Stomach smooth muscle (tissue), 2 donors: Measurements from ENCODE around the gene SERINC2.

Experiments
- H3K27ac ChIP-seq: one replicate; pipeline ENCODE4 v1.7.0; 2013; ENCODE audit warnings: mild to moderate bottlenecking, low read length, inconsistent platforms
- H3K27me3 ChIP-seq, 2 donors: one replicate each; pipeline ENCODE4 v1.7.0; 2013; ENCODE audit warnings: low read length in 2 of 2; ENCODE audit not compliant: insufficient read depth in 2 of 2, control insufficient read depth in 1 of 2
- H3K36me3 ChIP-seq, 2 donors: one replicate each; pipeline ENCODE4 v1.7.0; 2013; ENCODE audit warnings: low read length in 2 of 2; ENCODE audit not compliant: control insufficient read depth in 2 of 2, insufficient read depth in 2 of 2
- H3K4me1 ChIP-seq: one replicate; pipeline ENCODE4 v1.7.0; 2013; ENCODE audit warnings: low read length; ENCODE audit not compliant: control insufficient read depth, insufficient read depth
- H3K4me3 ChIP-seq, 2 donors: one replicate each; pipeline ENCODE4 v1.7.0; 2013; ENCODE audit warnings: low read length in 2 of 2
- H3K9ac ChIP-seq, 2 donors: one replicate each; pipeline ENCODE4 v1.7.0; 2013; ENCODE audit warnings: low read length in 2 of 2, mild to moderate bottlenecking in 1 of 2
- H3K9me3 ChIP-seq, 2 donors: one replicate each; pipeline ENCODE4 v1.7.0; 2013; ENCODE audit warnings: low read length in 2 of 2; ENCODE audit not compliant: control insufficient read depth in 2 of 2
- donor health status: healthy.
- donor health status: Pancreatic carcinoma.

The SERINC2 gene

GRCh38 chr1:31434979-31435378 lies 22.0 kb downstream of the SERINC2 start:
- no peak overlapping the region for H3K4me3 ChIP-seq
- H3K36me3 ChIP-seq, result no peaks in the 10 kb centered on the region
- H3K9ac ChIP-seq, result no peak overlapping the region
- no peaks in the 10 kb centered on the region for H3K9me3 ChIP-seq
- H3K27me3 ChIP-seq, result peaks cover 0 to 2% of the 10 kb centered on the region in 2 donors
- H3K27ac ChIP-seq, result no peak overlapping the region
- no peaks in the 10 kb centered on the region for H3K4me1 ChIP-seq

GRCh38 chr1:31435471-31436409 lies 22.7 kb downstream of the SERINC2 start:
- no peak overlapping the region for H3K27ac ChIP-seq
- H3K36me3 ChIP-seq, result no peaks in the 10 kb centered on the region
- no peaks in the 10 kb centered on the region for H3K4me1 ChIP-seq
- peaks cover 0 to 2% of the 10 kb centered on the region in 2 donors for H3K27me3 ChIP-seq
- H3K9ac ChIP-seq, result no peak overlapping the region
- no peak overlapping the region for H3K4me3 ChIP-seq
- H3K9me3 ChIP-seq, result no peaks in the 10 kb centered on the region

- no peaks in the 10 kb centered on the region for H3K36me3 ChIP-seq
- no peak overlapping the region for H3K4me3 ChIP-seq
- H3K27me3 ChIP-seq, result peaks cover 0 to 2% of the 10 kb centered on the region in 2 donors
- no peaks in the 10 kb centered on the region for H3K9me3 ChIP-seq
- H3K4me1 ChIP-seq, result no peaks in the 10 kb centered on the region
- H3K9ac ChIP-seq, result no peak overlapping the region
- H3K27ac ChIP-seq, result no peak overlapping the region
Measured at GRCh38 chr1:31436596-31437432, 23.8 kb downstream of the SERINC2 start.

- H3K36me3 ChIP-seq, result no peaks in the 10 kb centered on the region
- H3K4me3 ChIP-seq, result no peak overlapping the region
- H3K27ac ChIP-seq, result no peak overlapping the region
- no peak overlapping the region for H3K9ac ChIP-seq
- H3K4me1 ChIP-seq, result no peaks in the 10 kb centered on the region
- H3K9me3 ChIP-seq, result no peaks in the 10 kb centered on the region
- H3K27me3 ChIP-seq, result peaks cover 0 to 2% of the 10 kb centered on the region in 2 donors
Measured at GRCh38 chr1:31437433-31438037, 24.5 kb downstream of the SERINC2 start.

GRCh38 chr1:31439276-31439675 lies 26.3 kb downstream of the SERINC2 start:
- H3K9me3 ChIP-seq, result peaks cover 3 to 7% of the 10 kb centered on the region in 2 donors
- no peak overlapping the region for H3K4me3 ChIP-seq
- no peak overlapping the region for H3K9ac ChIP-seq
- no peak overlapping the region for H3K27ac ChIP-seq
- peaks cover 0 to 2% of the 10 kb centered on the region in 2 donors for H3K27me3 ChIP-seq
- H3K4me1 ChIP-seq, result no peaks in the 10 kb centered on the region
- no peaks in the 10 kb centered on the region for H3K36me3 ChIP-seq

- H3K4me1 ChIP-seq, result no peaks in the 10 kb centered on the region
- no peak overlapping the region for H3K27ac ChIP-seq
- H3K4me3 ChIP-seq, result no peak overlapping the region
- no peak overlapping the region for H3K9ac ChIP-seq
- peaks cover 0 to 2% of the 10 kb centered on the region in 2 donors for H3K27me3 ChIP-seq
- no peaks in the 10 kb centered on the region for H3K36me3 ChIP-seq
- H3K9me3 ChIP-seq, result peaks cover 3 to 9% of the 10 kb centered on the region in 2 donors
Measured at GRCh38 chr1:31441073-31441472, 28.1 kb downstream of the SERINC2 start.

- no peak overlapping the region for H3K9ac ChIP-seq
- peaks cover 3 to 9% of the 10 kb centered on the region in 2 donors for H3K9me3 ChIP-seq
- H3K36me3 ChIP-seq, result no peaks in the 10 kb centered on the region
- no peak overlapping the region for H3K27ac ChIP-seq
- peaks cover 0 to 2% of the 10 kb centered on the region in 2 donors for H3K27me3 ChIP-seq
- H3K4me1 ChIP-seq, result no peaks in the 10 kb centered on the region
- H3K4me3 ChIP-seq, result no peak overlapping the region
Measured at GRCh38 chr1:31441558-31441957, 28.5 kb downstream of the SERINC2 start.

- no peaks in the 10 kb centered on the region for H3K36me3 ChIP-seq
- no peak overlapping the region for H3K9ac ChIP-seq
- no peak overlapping the region for H3K27ac ChIP-seq
- no peaks in the 10 kb centered on the region for H3K27me3 ChIP-seq
- no peak overlapping the region for H3K4me3 ChIP-seq
- H3K4me1 ChIP-seq, result no peaks in the 10 kb centered on the region
- H3K9me3 ChIP-seq, result peaks cover 3 to 9% of the 10 kb centered on the region in 2 donors
Measured at GRCh38 chr1:31441970-31442647, 29.1 kb downstream of the SERINC2 start.

GRCh38 chr1:31442648-31442994 lies 29.6 kb downstream of the SERINC2 start:
- no peak overlapping the region for H3K4me3 ChIP-seq
- peaks cover 3 to 9% of the 10 kb centered on the region in 2 donors for H3K9me3 ChIP-seq
- H3K4me1 ChIP-seq, result no peaks in the 10 kb centered on the region
- no peak overlapping the region for H3K27ac ChIP-seq
- no peak overlapping the region for H3K9ac ChIP-seq
- H3K27me3 ChIP-seq, result no peaks in the 10 kb centered on the region
- no peaks in the 10 kb centered on the region for H3K36me3 ChIP-seq

- Histone ChIP-seq H3K9me3 (peaks cover 3 to 9% of the 10 kb centered on the region in 2 donors), H3K27me3 (peaks cover 0 to 2% of the 10 kb centered on the region in 2 donors), H3K4me3 (no peak overlapping the region), H3K4me1 (no peaks in the 10 kb centered on the region), H3K9ac (no peak overlapping the region), H3K36me3 (no peaks in the 10 kb centered on the region), H3K27ac (no peak overlapping the region)
Measured at GRCh38 chr1:31443673-31444072, 30.7 kb downstream of the SERINC2 start.
